HG03520 (cell line): ENCODE data around the gene MMP24OS.
"Not testable (repeated sequence)": the region's sequence is repeated elsewhere in the genome, so short reads cannot be mapped to it uniquely, and the experiment has no call there.

Source experiments
- ATAC-seq: cut with Tn5 transposase; IDR thresholded peaks from one replicate; pipeline ENCODE4 v1.9.1; 2021; ENCODE audit warnings: mild to moderate bottlenecking, moderate library complexity; ENCODE audit not compliant: unreplicated experiment

The MMP24OS gene

DNA sequence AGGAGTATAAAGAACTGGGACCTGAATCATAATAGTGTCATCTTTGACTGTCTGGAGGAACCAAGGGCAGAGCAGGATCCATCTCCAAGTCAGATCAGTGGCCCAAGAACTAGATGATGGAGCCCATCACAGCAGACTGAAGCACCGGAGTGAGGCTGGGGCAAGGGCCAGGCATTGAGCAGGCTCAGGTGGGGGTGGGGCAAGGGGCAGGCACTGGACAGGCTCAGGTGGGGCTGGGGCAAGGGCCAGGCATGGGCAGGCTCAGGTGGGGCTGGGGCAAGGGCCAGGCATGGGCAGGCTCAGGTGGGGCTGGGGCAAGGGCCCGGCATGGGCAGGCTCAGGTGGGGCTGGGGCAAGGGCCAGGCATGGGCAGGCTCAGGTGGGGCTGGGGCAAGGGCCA lies 25.3 kb downstream of the MMP24OS start:
- ATAC-seq: not testable (repeated sequence)

DNA sequence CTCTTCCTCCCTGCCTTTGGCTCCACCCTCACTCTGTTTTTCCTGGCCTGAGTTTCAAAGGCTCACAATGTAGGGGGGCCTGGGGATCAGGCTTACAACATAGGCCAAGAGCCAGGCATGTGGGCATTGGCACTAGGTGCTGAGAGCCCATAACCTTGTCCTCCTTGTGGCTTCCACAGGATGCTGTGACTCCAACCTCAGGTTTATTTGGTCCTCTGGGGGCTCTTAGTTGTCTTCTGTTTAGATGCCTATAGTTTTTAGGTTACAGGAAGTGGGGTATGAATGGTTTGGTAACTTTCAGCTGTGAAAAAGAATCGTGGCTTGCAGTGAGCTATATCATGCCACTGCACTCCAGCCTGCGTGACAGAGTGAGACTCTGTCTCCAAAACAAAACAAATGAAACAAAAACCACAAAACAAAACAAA lies 25.9 kb downstream of the MMP24OS start:
- no peak for ATAC-seq

DNA sequence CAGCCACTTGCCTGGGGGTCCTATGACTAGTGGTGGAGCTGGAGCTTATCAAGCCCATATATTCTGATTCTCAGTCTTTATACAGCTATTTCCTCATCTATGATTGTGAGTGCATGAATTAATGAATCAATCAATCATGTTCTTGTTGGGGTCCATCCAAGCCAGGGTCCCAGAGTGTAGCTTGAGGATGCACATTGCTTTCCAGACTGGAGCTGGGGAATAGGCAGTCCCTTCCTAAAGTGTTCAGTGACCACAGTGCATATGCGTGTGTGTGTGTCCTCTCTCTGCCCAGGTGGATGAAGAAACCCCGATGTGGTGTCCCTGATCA lies 26.3 kb downstream of the MMP24OS start:
- no peak for ATAC-seq

DNA sequence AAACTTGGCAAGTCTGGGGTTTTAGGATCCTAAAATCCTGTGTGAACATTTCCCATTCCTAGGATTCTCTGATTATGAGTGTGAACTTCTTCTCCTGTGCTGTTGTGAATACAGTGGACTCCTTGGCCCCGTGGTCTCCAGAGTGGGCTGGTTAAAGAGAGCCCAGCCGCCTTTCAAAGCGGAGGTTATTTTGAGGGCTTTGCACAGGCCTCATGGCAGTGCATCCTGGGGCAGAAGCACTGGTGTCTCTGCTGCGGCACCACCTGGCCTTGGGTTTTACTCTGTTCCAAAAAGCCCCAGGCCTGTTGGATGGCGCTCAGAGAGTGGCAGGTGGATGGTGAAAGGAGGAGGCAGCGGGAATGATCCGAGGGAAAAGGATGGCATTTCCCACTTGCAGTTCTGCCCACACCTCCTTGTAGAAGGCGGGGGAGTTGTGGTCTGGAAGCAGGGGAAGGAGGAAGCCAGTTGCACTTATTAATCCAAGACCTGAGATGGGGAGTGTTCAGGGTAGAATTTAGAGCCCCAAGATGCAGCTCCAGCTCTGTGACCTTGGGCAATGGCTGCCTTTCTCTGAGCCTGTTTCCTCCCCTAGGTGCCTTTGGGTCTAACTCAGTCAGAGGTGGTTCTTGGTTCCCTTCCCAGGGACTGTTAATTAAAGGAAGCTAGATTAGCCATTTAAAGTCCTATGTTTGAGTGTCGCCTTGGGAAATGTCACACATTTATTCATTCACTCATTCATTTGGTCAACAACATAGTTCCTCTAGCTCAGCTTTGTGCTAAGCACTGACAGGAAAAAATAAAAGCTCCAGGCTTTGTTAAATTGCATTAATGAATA lies 29.1 kb downstream of the MMP24OS start:
- ATAC-seq: no peak

DNA sequence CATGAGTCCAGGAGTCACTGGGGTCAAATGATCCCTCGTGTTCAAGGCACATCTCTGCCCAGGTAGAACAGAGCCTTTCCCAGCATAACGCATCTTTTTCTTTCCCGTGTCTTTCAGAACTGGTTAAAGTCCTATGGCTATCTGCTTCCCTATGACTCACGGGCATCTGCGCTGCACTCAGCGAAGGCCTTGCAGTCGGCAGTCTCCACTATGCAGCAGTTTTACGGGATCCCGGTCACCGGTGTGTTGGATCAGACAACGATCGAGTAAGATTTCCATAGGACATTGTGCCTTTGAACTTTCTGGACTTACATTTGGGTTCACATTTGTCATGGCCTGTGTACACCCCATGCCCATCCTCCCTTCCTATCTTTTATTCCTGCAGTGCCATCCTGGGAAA lies 31.2 kb downstream of the MMP24OS start:
- ATAC-seq: no peak

DNA sequence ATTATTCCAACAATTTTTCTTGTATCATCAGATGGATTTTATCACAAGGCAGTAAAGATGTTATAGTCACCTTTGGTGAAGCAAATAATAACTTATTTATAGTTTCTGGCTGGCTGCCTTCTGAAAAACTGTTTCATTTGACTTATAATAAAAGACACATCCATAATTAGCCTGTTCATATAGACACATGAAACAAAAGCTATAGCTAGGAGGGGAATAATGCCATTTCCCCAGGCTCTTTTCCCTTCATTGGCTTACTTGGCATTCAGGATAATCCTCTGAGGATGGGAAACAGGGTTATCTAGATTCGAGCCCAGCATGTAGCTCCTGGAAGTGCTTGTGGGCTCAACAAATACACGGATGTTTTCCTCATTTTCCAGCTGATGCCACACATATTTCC lies 33.9 kb downstream of the MMP24OS start:
- no peak for ATAC-seq

DNA sequence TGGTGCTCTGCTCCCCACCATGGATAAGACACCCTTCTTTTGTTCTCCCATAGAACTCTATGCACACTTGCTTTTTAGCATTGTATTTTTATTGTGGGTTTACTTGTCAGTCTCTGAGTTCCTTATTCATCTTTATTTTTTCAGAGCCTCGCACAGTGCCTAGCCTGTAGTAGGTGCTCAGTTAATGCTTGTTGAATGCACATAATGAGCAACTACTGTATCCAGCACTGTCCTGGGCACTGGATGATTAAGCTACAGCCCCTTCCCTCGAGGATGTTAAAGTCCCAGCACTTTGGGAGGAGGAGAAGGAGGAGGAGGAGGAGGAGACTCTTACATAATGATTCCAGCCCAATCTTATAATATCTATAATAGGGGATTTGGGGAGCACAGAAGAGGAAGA lies 34.6 kb downstream of the MMP24OS start:
- ATAC-seq: no peak

DNA sequence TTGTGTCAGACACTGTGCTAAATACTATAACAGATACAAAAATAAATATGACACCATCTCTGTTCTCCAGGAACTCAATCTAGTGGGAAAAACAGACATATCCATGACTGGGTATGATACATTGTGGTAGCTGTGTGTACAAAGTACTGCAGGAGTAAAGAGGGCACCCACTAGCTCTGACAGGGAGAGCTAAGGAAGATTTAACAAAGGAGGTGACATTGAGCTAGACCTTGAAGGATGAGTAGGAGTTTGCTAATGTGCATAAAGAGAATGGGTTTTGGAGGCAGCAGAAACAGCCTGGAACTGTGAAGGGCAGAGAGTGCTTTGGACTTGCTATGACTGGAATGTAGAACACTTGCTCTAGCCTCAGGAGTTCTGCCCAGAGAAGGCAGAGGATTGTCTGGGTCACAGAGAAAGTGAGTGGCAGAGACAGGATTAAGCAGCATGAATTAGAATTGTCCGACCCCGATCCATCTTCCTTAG lies 37.1 kb downstream of the MMP24OS start:
- no peak for ATAC-seq

DNA sequence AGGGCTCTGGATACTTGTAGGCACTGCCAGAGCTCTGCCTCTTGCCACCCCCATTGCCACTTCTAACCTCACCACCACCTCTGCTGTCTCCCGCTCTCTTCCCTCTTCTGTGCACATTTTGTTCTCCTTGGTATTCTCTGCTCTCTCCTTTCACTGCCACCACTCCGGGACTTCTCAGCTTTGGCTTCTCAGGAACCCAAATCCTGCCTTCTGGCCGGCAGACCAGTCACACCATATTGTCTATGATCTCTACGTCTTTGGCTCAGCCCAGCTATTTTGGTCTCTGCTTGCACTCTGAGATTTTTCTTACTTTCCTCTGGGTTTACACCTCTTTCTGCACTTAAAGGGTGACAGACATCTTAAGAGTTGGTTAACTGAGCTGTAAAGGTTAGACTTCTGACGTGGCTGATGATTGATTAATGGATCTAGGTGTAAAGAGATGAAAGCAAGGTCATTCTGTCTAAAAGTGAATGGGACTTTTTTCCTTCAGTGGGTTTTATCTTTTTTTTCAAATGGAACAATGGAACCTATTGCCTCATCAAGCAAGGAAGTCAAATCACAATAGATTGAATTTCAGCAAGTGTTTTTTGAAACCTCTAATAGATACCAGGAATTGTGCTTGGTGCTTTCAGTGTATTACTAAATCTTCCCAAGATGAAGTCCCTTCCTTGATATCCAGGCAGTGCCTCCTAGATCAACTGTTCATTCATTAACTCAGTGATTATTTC lies 37.7 kb downstream of the MMP24OS start:
- no peak for ATAC-seq

DNA sequence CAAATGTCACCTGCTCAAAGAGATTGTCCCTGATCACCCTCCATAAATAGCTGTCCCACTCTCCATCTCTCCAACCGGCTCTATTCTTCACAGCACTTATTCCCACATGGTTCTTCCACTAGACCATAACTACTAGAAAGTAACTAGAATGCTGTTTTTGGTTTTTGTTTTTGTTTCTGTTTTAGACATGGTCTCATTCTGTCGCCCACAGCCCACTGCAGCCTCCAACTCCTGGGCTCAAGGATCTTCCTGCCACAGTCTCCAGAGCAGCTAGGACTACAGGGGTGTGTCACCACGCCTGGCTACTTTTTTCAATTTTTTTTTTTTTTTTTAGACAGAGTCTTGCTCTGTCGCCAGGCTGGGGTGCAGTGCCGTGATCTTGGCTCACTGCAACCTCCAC lies 39.2 kb downstream of the MMP24OS start:
- ATAC-seq: no peak

DNA sequence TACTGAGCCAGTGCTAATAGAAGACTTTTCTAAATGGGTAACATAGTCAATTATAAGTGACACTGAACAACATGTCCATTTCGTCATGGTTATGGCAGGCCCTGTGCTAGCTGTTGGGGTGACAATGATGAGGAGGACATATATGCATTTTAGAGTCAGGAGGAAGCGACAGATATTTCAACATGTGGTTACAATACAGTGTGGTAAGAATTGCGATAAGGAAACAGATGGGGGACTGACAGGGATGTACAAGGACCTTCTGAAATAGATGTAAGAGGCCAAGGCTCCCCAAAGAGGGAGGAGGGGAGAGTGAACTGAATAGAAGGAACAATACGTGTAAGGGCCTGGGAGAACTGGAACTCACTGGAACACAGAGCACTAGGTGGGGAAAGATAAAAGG lies 39.8 kb downstream of the MMP24OS start:
- ATAC-seq: no peak

DNA sequence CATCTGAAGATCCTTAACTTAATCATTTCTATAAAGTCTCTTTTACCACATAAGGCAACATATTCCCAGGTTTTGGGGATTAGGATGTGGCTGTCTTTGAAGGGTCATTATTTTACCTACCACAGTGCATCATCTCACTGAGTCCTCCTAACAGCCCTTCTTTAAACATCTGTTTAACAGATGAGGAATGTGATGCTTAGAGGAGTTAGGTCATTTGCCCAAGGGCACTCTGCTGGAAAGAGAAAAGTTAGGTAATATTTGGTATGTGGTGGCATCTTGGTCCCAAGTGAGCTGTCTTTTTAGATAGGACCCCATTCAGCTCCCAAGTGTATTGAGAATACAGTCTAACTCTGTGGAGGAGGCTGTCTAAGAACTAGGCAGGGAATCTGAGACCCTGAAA lies 40.4 kb downstream of the MMP24OS start:
- no peak for ATAC-seq

DNA sequence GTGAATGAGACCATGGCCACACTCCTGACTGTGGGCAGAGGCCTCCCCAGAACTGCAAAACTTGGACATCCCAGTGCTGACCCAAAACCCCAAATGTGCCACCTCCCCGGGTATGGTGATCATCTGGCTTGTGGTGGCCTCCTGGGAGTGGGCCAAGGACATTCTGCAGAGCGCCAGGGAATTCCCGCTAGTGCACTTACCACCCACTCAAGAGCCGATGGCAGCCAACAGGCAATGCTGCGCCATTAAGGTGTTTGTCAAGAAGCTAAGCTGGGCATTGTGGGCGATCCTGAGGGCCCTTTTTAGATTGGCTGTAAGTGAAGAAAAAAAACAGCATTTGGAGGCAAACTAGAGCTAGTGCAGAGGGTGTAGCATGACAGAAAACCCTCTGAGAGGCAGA lies 42.0 kb downstream of the MMP24OS start:
- no peak for ATAC-seq

DNA sequence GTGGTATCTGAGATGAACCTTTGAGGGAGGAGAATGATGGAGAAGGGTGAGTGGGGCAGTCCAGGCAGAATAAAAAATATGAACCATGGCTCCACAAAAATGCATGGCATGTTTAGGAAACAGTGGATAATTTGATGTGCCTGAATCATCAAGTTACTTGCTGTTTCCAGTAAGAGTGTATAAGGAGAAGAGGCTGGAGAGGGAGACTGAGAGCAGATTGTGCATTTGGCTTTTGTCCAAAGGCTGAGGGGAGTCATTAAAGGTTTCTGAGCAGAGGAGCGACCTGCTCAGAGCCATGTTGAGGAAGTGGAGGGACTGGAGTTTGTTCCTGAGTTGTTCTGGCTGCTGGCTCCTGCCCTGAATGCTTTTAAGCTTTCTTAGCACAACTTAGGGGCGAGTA lies 45.3 kb downstream of the MMP24OS start:
- ATAC-seq: no peak

DNA sequence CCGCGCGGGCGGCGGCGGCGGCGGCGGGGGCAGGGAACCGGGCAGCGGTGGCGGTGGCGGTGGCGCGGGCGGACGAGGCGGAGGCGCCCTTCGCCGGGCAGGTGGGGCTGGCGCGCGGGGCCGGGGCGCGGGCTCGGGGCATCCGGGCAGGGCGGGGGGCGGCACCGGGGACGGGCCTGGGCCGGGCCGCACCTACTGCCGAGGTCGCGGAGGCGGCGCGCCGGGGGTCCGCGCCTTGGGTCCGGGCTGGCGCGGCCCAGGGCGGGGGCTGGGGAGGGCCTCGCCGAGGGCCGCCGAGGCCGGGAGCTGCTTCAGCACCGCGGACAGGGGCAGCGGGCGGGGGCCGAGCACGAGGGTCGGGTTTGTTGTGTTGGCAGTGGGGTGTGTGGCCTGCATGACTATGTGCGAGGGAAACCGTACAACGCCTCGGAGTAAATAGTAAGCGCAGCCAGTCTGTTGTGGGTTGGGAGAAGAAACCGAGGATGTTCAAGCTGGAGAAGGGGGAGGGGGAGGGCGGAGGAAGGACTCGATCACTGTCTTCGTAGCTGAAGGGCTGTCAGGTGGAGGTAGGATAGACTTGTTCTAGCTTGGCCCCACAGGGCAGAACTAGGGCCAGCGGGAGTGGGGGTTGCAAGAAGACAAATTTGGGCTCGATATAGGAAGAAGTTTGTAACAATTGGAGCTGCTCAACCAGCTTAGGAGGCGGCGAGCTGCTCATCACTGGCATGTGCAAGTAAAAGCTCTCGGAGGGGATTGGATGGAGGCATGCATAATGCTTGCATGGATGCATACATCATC lies 50.8 kb downstream of the MMP24OS start:
- ATAC-seq: no peak
